HG02973 (cell line): ENCODE results near the gene DNER.
"Not testable (repeated sequence)": the region's sequence is repeated elsewhere in the genome, so short reads cannot be mapped to it uniquely, and the experiment has no call there.

Experiments
- ATAC-seq: cut with Tn5 transposase; IDR thresholded peaks from one replicate; pipeline ENCODE4 v1.9.1; 2021; ENCODE audit warnings: moderate library complexity; ENCODE audit not compliant: unreplicated experiment

The DNER gene

GRCh38 chr2:229506699-229507098 lies 207.7 kb downstream of the DNER start:
- ATAC-seq, result not testable (repeated sequence)

DNA sequence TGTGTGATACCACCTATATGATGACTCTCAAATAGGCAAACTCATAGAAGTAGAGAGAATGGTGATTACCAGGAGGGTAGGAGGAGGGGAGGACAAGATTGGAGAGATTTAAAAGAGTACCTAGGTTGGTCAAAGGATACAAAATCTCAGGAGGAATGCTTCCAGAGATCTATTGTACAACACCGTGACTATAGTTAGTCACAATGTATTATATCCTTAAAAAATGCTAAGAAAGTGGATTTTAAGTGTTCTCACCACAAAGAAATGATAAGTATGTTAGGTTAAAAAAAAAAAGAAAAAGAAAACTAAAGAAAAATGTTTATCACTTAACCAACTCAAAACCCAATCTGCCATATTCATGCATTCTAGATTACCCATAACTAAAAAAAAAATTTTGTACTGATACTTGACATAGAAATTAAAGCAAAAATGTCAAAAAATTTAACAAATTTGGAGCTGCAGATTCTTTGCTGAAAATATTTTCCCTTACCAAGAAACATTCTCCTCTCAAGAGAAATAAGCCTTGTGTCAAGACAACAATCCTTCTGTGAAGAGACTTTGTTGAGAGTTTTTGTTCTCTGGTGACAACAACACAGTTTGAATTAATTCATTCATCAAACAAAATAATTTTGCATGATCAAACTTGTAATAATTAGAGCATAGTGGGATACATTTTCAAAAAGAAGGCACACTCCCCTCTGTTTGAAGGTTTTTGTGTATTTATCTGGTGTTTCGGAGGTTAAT lies 213.1 kb downstream of the DNER start:
- no peak for ATAC-seq

DNA sequence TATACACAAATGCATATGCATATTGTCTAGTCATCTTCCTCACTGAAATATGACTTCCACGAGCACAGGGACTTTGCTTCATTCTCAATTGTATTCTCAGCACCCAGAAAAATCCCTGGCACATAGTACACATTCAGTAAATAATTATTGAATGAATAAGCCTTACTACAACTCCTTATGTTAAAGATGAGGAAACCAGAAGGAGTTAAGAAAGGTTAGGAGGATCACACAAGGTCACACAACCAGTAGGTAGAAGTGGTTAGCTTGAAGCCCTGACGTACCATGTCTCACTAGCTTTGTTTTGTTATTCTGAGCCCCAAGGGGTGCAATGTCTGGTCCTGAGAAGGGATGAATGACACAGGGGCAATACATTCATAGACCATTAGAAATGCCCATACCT lies 222.3 kb downstream of the DNER start:
- no peak for ATAC-seq

GRCh38 chr2:229490167-229490566 lies 224.2 kb downstream of the DNER start:
- ATAC-seq, result no peak

GRCh38 chr2:229489016-229489415 lies 225.3 kb downstream of the DNER start:
- no peak for ATAC-seq

DNA sequence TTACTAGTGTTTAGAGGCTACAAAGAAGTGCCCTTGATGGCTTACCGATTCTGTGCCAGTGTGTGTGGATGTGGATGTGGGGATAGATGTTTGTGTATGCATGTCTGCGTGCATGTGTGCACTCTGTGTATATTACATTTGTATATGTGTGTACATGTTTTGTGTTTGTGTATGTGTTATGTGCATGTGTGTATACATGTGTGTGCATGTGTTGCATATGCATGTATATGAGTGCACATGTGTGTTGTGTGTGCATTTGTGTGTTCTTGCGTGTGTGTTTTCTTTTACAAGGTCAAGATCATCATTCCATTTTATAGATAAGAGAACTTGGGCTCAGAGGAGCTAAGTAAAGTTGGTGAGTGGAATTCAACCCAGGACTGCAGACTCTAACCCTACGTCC lies 226.1 kb downstream of the DNER start:
- ATAC-seq, result no peak

DNA sequence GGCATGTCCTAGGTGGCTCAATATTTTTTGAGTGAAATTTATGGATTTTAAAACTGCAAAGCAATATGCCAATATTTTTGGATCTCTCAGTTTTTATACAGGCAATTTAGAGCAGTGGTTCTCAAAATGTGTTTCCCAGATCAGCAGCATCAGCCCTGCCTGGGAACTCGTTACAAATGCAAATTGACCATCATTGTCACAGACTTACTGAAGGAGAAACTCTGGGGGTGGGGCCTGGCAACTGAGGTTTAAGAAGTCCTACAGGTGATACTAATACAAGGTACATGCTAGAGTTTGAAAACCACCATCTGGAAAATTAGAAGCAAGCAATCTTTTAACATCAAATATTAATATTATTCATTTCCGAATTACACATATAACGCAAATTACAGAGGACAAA lies 227.7 kb downstream of the DNER start:
- ATAC-seq, result no peak

DNA sequence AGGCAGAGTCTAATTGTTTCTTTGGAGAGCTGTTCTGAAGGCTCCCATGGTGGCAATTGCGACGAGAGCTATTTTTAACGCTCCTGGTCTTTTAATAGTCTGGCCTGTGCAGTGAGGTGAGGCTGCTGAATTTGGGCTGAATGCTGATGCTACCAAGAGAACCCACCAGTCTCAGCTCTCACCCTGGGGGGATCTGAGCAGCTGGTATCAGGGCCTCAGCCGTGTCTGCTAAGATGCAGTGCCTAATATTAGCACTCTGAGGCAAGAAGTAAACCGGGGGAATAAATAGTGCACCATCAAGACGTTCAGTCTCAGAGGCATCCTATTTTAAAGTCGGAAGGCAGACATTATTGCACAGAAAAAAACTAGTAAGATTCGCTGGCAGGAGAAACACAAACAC lies 228.5 kb downstream of the DNER start:
- no peak for ATAC-seq

- ATAC-seq, result no peak
These were observed 237.0 kb downstream of the DNER start for GRCh38 chr2:229477269-229477755.

DNA sequence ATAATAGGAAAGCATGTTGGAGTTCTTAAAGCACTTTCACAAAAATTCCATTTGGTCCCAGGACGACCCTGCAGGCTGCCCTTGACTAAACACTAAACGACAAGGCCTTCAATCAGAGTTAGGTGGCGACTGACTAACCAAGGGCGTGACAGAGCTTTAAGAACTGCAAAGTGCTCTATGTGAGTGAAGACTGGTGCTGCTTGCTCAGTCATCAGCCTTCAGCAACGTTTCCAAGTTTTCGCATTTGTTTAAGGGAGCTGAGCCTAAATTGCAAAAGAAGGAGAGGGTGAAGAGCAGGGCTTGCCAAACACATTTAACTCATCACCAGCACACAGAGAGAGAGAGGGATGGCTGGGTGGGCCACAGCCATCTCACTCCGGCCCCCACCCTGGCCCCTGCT lies 238.6 kb downstream of the DNER start:
- no peak for ATAC-seq

DNA sequence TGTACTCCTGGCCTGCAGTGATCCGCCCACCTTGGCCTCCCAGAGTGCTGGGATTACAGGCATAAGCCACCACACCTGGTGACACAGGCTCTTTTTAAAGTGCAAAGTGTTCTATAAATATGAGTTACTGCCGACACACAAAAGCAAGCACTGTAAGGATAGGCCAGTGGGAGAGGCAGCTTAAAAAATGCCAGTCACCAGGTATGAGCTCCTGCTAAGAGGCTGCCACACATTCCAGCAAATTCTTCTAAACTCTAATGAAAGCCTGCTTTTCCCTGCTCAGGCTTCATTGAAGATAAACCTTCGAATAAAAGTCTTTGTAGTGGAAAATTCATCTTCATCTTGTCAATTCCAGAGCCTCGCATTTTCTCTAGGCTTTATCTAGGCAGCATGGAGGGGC lies 240.2 kb downstream of the DNER start:
- ATAC-seq, result no peak

DNA sequence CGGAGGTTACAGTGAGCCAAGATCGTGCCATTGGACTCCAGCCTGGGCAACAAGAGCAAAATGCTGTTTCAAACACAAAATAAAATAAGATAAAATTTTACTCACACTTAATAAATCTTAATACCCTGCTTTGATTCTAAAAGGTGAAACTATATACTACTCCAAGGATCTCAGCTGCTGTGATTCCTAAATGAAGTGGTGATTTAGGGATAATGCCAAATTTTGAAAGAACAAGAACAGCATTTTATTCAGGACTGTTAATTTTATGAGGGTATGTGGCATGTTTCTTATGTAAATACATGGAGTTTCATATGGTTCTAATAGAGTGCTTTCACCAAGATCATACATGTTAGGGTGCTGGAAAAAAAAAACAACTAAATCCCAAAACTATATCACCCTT lies 243.6 kb downstream of the DNER start:
- no peak for ATAC-seq

DNA sequence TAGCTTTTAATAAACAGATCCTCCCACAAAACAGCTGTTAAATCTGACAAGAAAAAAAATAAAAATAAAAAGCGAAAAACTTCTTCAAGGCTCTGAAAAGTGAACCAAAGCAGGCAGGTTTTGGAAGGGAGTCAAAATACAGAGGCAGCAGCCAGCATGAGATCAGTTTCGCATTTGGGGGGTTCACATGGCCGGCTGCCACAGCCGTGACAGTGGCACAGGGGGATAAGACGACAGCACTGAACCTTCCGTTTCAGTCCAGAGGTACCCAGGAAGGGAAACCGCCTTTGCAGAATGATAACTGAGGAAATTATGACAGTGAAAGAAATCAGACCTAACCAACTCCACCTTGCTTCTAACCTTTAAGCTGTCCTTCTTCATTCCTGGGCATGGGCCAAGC lies 246.6 kb downstream of the DNER start:
- ATAC-seq, result no peak

- no peak for ATAC-seq
These were observed 250.5 kb downstream of the DNER start for GRCh38 chr2:229463841-229464346.

- no peak for ATAC-seq
These were observed 252.2 kb downstream of the DNER start for GRCh38 chr2:229462112-229462511.

GRCh38 chr2:229456091-229456490 lies 258.3 kb downstream of the DNER start:
- no peak for ATAC-seq

- ATAC-seq, result no peak
These were observed 259.3 kb downstream of the DNER start for GRCh38 chr2:229454934-229455631.

GRCh38 chr2:229453230-229453629 lies 261.1 kb downstream of the DNER start:
- ATAC-seq, result no peak

DNA sequence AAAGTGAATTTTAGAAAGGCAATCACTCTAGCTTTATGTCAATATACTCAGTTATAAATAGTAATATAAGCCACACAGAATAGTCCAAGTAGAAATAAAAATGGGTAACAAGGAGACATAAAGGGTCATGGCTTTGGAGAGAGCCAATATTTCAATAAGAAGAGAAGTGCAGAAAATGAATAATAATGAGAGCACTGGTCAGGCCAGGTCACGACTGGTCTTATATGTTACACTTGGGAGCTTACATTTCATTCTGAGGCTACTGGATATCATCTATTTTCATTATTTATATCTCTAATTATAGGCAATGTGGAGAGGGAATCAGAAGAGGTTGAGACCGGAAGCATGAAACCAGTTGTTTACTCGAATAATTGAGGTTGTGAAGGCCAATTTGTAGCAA lies 262.5 kb downstream of the DNER start:
- ATAC-seq, result no peak

DNA sequence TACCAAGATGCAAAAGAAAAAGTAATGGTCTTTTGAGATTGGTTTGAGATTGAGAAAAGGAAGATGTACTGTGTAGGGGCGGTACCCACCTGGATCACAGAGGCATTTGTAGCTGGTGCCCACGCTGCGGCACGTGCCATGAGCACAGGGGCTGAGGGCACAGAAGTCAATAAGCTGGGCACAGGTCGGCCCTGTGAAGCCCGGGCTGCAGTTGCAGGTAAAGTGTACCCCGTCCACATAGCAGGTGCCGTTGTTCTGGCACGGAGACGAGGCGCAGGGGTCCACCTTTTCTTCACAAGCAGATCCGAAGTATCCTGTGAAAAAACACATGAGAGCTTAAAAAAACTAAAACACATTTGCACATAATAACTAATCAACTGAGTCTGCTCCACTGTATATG lies 267.1 kb downstream of the DNER start:
- no peak for ATAC-seq

DNA sequence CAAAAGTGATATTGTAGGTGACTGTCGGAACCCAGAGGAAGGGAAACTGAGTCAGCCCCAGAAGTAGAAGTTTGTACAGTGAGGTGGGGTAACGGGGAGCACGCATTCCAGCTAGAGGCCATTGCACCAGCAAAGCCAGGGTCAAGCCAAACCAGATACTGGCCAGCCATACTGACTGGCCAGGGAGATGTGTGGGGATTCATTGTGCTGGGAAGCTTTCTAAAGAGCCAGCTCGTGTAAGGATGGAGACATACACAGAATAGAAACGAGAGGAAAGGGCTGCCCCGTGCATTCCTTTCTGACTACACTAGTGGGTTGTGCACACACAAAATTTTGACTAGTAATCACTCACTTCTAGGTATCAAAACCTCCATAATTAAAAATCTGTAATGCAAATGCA lies 268.0 kb downstream of the DNER start:
- ATAC-seq, result no peak

GRCh38 chr2:229445501-229446211 lies 268.7 kb downstream of the DNER start:
- ATAC-seq, result no peak
